Measurements from ENCODE around the gene PRKG1.

- TF ChIP-seq FOXM1 (IDR thresholded peaks at IDR 0.05; ENCODE audit: borderline replicate concordance, low read depth) (no peak), NFIC (IDR thresholded peaks at IDR 0.05) (no peak), MAX (IDR thresholded peaks at IDR 0.05) (no peak), EGR1 (IDR thresholded peaks at IDR 0.05) (no peak), TEAD4 (IDR thresholded peaks at IDR 0.05) (no peak), EP300 (IDR thresholded peaks at IDR 0.05; ENCODE audit: borderline replicate concordance) (no peak), REST (IDR thresholded peaks at IDR 0.05; ENCODE audit: low read depth) (no peak), YY1 (IDR thresholded peaks at IDR 0.05; ENCODE audit: low read depth) (no peak)
Measured at GRCh38 chr10:51348622-51349021, 274.3 kb downstream of the PRKG1 start.

Measured in Ishikawa (cell line).